Karpas-422 (cell line): ENCODE results near the gene CPNE5. TPM values are rescaled to one million over a fixed set of nuclear protein-coding genes. Genes with fewer than 3 reads are reported as not detected.

ENCODE experiments used
- DNase-seq: peaks from one replicate; pipeline ENCODE4 v3.0.0-alpha.2; 2015
- H2AFZ ChIP-seq: fragments of 200-600 bp; sonication (generic); 2 replicates; pipeline ENCODE4 v1.6.1; 2014; ENCODE audit warnings: antibody characterized with exemption, low read length, mixed read lengths
- H3K27ac ChIP-seq: fragments of 200-600 bp; sonication (generic); 2 replicates; pipeline ENCODE4 v1.5.1; 2014; ENCODE audit warnings: mild to moderate bottlenecking, low read length, moderate library complexity
- H3K27me3 ChIP-seq: fragments of 200-600 bp; sonication (generic); 2 replicates; pipeline ENCODE4 v1.6.1; 2014; ENCODE audit warnings: low read length, mixed read lengths
- H3K36me3 ChIP-seq: fragments of 200-600 bp; sonication (generic); 2 replicates; pipeline ENCODE4 v1.6.1; 2014; ENCODE audit warnings: low read length, mixed read lengths; ENCODE audit not compliant: insufficient read depth
- H3K4me1 ChIP-seq: fragments of 200-600 bp; sonication (generic); 2 replicates; pipeline ENCODE4 v1.6.1; 2014; ENCODE audit warnings: mild to moderate bottlenecking, low read length, mixed read lengths
- H3K4me2 ChIP-seq: fragments of 200-600 bp; sonication (generic); 2 replicates; pipeline ENCODE4 v1.6.1; 2014; ENCODE audit warnings: low read length, low read depth, mild to moderate bottlenecking; ENCODE audit not compliant: poor library complexity, severe bottlenecking
- H3K4me3 ChIP-seq: fragments of 200-600 bp; sonication (generic); 2 replicates; pipeline ENCODE4 v1.5.1; 2014; ENCODE audit warnings: mild to moderate bottlenecking, antibody characterized with exemption, low read length, mixed read lengths
- H3K79me2 ChIP-seq: fragments of 200-600 bp; sonication (generic); 2 replicates; pipeline ENCODE4 v1.6.1; 2014; ENCODE audit warnings: mild to moderate bottlenecking, low read length, mixed read lengths
- H3K9ac ChIP-seq: fragments of 200-600 bp; sonication (generic); 2 replicates; pipeline ENCODE4 v1.6.0; 2014; ENCODE audit warnings: low read length
- H3K9me2 ChIP-seq: fragments of 200-600 bp; sonication (generic), shearing (Covaris generic); replicated peaks from 2 replicates; pipeline ENCODE4 v1.6.0; 2014; ENCODE audit warnings: mild to moderate bottlenecking, low read length, moderate library complexity; ENCODE audit not compliant: insufficient read depth
- H3K9me3 ChIP-seq: fragments of 300-700, 200-600 bp; sonication (generic); 2 replicates; pipeline ENCODE4 v1.6.1; 2014; ENCODE audit warnings: low read length, mixed read lengths
- H4K20me1 ChIP-seq: fragments of 200-600 bp; sonication (generic); 2 replicates; pipeline ENCODE4 v1.6.1; 2014; ENCODE audit warnings: mild to moderate bottlenecking, antibody characterized with exemption, low read length, low read depth; ENCODE audit not compliant: insufficient read depth
- total RNA-seq: library from RNA; depleted of rRNA; stranded (reverse); fragments of >200 nt; shearing (Covaris generic); gene quantifications from 2 replicates; pipeline ENCODE4 v1.2.3, GENCODE V29; 2014; ENCODE audit warnings: low replicate concordance

The CPNE5 gene
- total RNA-seq, 1 experiment from 2014 or later, result 0.63 TPM

DNA sequence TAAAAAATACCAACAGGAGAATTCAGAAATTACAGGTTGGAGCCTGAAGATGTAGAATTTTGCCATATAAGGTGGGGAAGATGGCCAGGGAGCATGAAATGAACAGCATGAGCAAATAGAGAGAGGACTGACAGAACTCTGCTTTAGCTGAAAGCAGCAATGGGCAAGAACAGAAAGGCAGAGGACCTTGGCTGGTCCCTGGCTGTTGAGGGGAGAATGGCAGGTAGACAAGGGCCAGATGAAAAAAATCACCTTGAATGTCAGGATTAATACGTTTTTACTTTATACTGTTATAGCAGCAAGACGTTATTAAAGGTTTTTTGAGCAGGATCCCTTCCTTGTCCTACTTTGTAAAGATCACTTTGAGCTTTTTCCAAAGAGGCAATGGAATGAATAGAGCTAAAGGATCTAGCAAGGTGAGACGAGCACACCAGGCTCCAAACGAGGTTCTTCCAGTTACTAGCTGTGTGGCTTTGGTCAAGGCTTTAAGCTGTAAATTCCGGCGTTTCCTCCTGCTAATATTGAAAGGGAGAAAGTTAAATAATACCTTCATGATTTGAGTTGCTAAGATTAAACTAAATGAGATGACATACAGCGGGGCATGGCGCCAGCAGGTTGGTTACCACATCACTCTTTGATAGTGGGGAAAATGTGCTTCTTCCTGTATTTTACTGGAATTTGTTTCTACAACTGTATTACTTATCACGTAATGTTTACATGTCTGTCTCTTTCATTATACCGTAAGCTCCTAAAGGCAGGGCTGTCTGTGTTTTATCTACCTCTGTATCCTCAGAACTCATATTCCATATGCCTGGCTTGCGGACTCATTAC is 34.6 kb upstream of the CPNE5 start:
- Histone ChIP-seq H3K9me3 (no peaks in the 10 kb centered on the region), H3K36me3 (peaks cover 23% of the 10 kb centered on the region; the same call in 1 of the 2 replicates), H3K4me2 (peak overlapping the region; percentile 89), H3K9ac (peak overlapping the region; percentile 77), H3K4me3 (peak overlapping the region; percentile 81), H4K20me1 (no peaks in the 10 kb centered on the region), H3K79me2 (peaks cover 54% of the 10 kb centered on the region), H3K9me2 (no peaks in the 10 kb centered on the region), H2AFZ (peak overlapping the region; percentile 73; the same call in 1 of the 2 replicates), H3K4me1 (peaks cover 23% of the 10 kb centered on the region), H3K27ac (peak overlapping the region; percentile 48), H3K27me3 (no peaks in the 10 kb centered on the region)
- peak; percentile 56 for DNase-seq

DNA sequence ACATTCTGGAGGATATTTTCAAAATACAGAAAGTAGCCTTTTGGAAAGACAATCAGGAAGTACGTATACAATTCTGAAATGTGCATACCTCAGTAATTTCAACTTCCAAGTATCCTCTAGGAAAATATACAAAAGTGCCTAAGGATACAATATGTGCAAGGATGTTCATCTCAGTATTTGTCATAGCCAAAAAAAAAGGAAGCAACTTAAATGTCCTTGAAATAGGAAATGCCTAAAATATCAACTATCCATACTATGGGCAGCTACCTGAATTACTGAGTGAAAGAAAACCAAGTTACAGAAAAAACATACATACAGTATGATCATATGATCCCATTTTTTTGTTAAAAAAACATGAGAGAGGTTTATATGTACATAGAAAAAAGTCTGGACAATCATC is 33.9 kb upstream of the CPNE5 start:
- Histone ChIP-seq H3K4me2 (peak overlapping the region; percentile 89), H2AFZ (no peak overlapping the region), H3K4me3 (peak overlapping the region; percentile 81), H3K27ac (peak overlapping the region; percentile 48), H3K36me3 (peaks cover 29% of the 10 kb centered on the region; the same call in 1 of the 2 replicates), H3K79me2 (peaks cover 60% of the 10 kb centered on the region), H3K4me1 (peaks cover 23% of the 10 kb centered on the region), H3K27me3 (no peaks in the 10 kb centered on the region), H3K9me3 (no peaks in the 10 kb centered on the region), H3K9me2 (no peaks in the 10 kb centered on the region), H3K9ac (peak overlapping the region; percentile 77), H4K20me1 (no peaks in the 10 kb centered on the region)
- no peak for DNase-seq

DNA sequence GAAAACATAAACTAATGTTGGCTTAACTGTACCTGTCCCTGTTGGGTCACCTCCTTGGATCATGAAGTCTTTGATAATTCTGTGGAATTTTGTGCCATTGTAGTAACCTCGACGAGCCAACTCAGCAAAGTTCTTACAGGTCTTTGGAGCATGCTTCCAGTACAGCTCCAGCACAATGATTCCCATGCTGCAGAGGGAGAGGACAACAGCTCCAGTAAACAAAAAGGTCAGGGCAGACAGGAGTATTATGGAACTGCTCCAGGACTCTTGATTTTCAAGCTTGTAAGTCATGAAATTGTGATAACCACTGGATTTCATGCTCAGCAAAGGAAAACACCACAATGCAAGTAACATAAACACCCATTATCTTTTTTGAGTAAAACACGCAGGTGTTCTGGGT is 32.4 kb upstream of the CPNE5 start:
- Histone ChIP-seq H3K9me3 (no peaks in the 10 kb centered on the region), H3K79me2 (peaks cover 74% of the 10 kb centered on the region), H4K20me1 (no peaks in the 10 kb centered on the region), H3K36me3 (peaks cover 38% of the 10 kb centered on the region; the same call in 1 of the 2 replicates), H3K4me2 (no peak overlapping the region), H3K27me3 (no peaks in the 10 kb centered on the region), H3K9ac (no peak overlapping the region), H2AFZ (no peak overlapping the region), H3K4me1 (peaks cover 23% of the 10 kb centered on the region), H3K4me3 (no peak overlapping the region), H3K27ac (no peak overlapping the region), H3K9me2 (no peaks in the 10 kb centered on the region)
- no peak for DNase-seq

DNA sequence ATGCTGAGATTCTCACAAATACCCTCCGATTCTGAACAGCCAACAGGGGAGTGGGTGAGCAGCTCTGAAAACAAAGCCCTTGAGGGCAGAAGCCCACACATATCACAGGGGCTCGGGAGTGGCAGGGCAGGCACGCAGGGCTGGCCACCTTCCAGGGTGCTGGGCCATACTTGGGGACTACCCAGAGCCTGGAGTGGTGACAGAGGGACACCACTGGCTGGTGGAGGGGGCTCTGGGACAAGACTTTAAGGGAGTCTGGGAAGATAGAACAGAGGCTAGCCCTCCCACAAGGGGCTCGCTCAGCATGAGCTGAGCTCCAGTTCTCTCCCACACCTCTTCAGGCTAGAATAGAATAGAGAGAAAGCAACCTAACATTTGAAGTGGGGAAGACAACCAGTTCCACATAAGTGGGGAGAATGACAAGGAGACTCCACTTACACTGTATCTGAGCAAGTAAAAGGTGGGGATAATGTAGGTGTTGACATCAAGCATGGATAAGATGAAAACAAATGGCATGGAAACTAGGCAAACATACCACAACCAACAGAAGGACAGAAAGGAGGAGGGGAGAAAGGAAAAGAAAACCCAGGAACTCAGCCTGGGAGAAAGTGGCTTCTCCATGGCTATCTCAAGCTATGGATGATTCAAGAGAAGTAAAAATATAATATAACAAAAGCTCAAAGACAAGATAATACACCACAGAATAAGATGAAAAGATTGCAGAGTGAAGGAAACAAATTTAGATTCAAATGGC is 28.4 kb upstream of the CPNE5 start:
- H3K79me2 ChIP-seq, result peaks cover 96% of the 10 kb centered on the region
- H3K9me2 ChIP-seq, result no peaks in the 10 kb centered on the region
- no peak for DNase-seq
- H3K9ac ChIP-seq, result no peak overlapping the region
- no peak overlapping the region for H3K27ac ChIP-seq
- peaks cover 4% of the 10 kb centered on the region for H3K4me1 ChIP-seq
- H4K20me1 ChIP-seq, result no peaks in the 10 kb centered on the region
- H3K4me3 ChIP-seq, result no peak overlapping the region
- H2AFZ ChIP-seq, result no peak overlapping the region
- H3K36me3 ChIP-seq, result peaks cover 70% of the 10 kb centered on the region; the same call in 1 of the 2 replicates
- no peak overlapping the region for H3K4me2 ChIP-seq
- H3K9me3 ChIP-seq, result no peaks in the 10 kb centered on the region
- H3K27me3 ChIP-seq, result no peaks in the 10 kb centered on the region

DNA sequence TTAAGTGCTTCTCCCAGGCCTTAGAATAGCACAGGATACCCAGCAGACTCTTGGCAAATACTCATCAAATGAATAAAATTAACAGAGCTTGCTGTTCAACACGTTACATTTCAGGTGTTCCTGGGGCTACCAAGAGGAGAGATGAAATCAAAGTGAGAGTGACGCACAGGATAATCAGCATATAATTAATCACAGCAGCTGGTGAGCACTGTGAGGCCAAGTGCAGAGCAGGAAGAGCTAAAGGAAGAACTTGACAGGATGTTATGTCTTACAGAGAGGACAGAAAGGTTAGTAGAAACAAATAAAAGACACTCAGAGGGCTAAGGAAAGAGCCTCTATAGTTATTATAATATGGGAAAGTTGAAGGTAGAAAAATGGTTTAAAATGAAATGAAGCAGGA is 26.6 kb upstream of the CPNE5 start:
- H3K27ac ChIP-seq, result no peak overlapping the region
- peaks cover 70% of the 10 kb centered on the region for H3K36me3 ChIP-seq
- H3K9me2 ChIP-seq, result no peaks in the 10 kb centered on the region
- no peak overlapping the region for H3K9ac ChIP-seq
- H3K4me2 ChIP-seq, result no peak overlapping the region
- H2AFZ ChIP-seq, result no peak overlapping the region
- peaks cover 96% of the 10 kb centered on the region for H3K79me2 ChIP-seq
- no peak for DNase-seq
- no peaks in the 10 kb centered on the region for H3K27me3 ChIP-seq
- no peaks in the 10 kb centered on the region for H3K4me1 ChIP-seq
- no peaks in the 10 kb centered on the region for H4K20me1 ChIP-seq
- H3K4me3 ChIP-seq, result no peak overlapping the region
- no peaks in the 10 kb centered on the region for H3K9me3 ChIP-seq

DNA sequence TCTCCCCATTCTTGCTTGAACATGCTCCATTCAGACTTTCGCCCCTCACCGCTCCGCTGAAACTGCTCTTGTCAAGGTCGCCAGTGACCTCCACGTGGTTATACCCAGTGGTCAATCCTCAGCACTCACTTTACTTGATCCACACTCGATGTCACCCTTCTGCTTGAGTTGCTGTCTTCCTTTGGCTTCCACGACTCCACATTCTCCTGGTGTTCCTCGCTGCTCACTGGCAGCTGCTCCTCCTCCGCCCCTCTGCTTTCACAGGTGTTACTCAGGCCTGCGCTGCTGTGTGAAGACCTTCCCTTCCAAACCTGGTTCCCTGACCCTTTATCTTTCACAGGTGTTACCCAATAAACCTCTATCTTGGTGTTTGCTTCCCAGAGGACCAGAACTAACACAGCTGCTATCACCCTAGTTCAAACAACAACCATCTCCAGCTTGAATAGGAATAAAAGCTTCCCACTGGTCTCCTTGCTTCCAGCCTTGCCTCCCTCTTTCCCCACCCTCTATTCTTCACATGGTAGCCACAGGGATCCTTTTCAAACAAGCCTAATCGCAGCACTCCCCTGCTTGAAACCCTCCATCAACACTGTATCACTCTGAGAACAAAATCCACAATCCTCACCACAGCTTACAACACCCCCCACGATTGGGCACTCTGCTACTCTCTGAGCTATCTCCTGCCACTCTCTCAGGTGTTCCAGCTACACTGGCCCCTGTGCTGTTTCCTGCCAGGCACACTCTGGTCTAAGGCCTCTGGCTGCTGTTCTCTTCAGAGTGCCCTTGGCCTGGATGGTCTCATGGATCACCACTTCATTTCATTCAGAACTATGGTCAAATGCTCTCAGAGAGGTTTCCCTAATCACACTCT is 24.7 kb upstream of the CPNE5 start:
- H3K36me3 ChIP-seq, result peaks cover 64% of the 10 kb centered on the region
- H3K27ac ChIP-seq, result no peak overlapping the region
- H3K4me2 ChIP-seq, result no peak overlapping the region
- H3K9me3 ChIP-seq, result no peaks in the 10 kb centered on the region
- no peaks in the 10 kb centered on the region for H3K9me2 ChIP-seq
- 0 out of 2 replicates have a peak, but pooled peaks cover under 1% of the 10 kb centered on the region for H4K20me1 ChIP-seq
- H3K4me3 ChIP-seq, result no peak overlapping the region
- H2AFZ ChIP-seq, result no peak overlapping the region
- no peaks in the 10 kb centered on the region for H3K27me3 ChIP-seq
- H3K79me2 ChIP-seq, result peaks cover 91% of the 10 kb centered on the region
- no peak for DNase-seq
- no peak overlapping the region for H3K9ac ChIP-seq
- no peaks in the 10 kb centered on the region for H3K4me1 ChIP-seq

DNA sequence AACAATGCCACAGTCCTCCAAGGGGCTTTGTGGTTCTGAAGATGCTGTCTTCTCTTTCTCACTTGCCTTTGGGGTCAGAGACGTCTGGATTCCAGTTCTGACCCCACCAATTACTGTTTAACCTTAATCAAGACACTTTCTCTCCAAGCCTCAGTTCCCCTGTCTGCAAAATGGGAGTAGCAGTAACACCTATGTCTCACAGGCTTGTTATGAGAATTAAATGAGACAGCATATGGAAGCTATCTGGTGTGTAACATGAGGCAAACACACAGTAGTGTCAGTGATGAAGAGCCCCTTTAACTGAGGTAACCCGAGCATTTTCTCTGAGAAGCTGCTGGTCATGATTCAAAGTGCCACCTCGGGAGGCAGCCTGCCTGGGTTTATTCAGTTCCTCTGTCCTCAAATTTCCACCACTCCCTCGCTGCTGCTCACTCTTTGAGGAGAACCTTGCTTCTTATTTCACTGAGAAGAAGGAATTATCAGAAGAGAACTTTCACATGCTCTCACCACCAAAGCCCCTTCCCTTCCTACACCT is 23.7 kb upstream of the CPNE5 start:
- peaks cover 56% of the 10 kb centered on the region for H3K36me3 ChIP-seq
- no peaks in the 10 kb centered on the region for H3K9me3 ChIP-seq
- H3K4me3 ChIP-seq, result no peak overlapping the region
- H2AFZ ChIP-seq, result no peak overlapping the region
- peaks cover 5% of the 10 kb centered on the region; the same call in 1 of the 2 replicates for H4K20me1 ChIP-seq
- no peaks in the 10 kb centered on the region for H3K4me1 ChIP-seq
- H3K27ac ChIP-seq, result no peak overlapping the region
- H3K4me2 ChIP-seq, result no peak overlapping the region
- no peak for DNase-seq
- H3K79me2 ChIP-seq, result peaks cover 90% of the 10 kb centered on the region
- H3K9ac ChIP-seq, result no peak overlapping the region
- H3K9me2 ChIP-seq, result no peaks in the 10 kb centered on the region
- H3K27me3 ChIP-seq, result no peaks in the 10 kb centered on the region
